Retinal pigment epithelial cell (primary cell): ENCODE results near the gene GPD1L.

Source experiments
- DNase-seq: peaks from one replicate; pipeline ENCODE4 v3.0.0-alpha.2; 2010; ENCODE audit warnings: low read depth
- H3K4me3 ChIP-seq: 2 replicates; pipeline ENCODE4 v1.5.1; 2011; ENCODE audit warnings: mild to moderate bottlenecking, low read length, control low read depth, moderate library complexity
- CTCF ChIP-seq: conservative IDR thresholded peaks from 2 replicates; pipeline ENCODE4 v1.5.1; 2011; ENCODE audit warnings: low read depth, low read length, control low read depth, inconsistent platforms

GPD1L gene

DNA sequence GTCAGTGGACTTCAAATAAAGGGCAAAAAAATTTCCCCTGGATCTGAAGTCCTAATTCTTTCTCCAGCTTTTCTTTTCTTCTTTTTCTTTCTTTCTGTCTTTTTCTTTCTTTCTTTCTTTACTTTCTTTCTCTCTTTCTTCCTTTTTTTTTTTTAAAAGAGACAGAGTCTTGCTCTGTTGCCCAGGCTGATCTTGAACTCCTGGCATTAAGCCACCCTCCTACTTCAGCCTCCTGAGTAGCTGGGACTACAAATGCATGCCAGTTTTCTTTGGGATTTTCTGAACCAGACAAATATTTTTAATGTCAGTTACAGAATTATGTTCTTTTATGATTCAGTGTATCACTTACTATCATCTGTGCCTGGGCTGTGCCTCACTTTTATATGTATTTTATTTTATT is 86.7 kb downstream of the GPD1L start:
- DNase-seq = no peak
- no peak overlapping the region for H3K4me3 ChIP-seq
- TF ChIP-seq CTCF = no peak

GRCh38 chr3:32194653-32195052 is 88.2 kb downstream of the GPD1L start:
- H3K4me3 ChIP-seq = no peak overlapping the region
- no peak for DNase-seq
- no peak for TF ChIP-seq CTCF

GRCh38 chr3:32195995-32196540 is 89.6 kb downstream of the GPD1L start:
- no peak for DNase-seq
- no peak for TF ChIP-seq CTCF
- H3K4me3 ChIP-seq = no peak overlapping the region

- no peak for TF ChIP-seq CTCF
- DNase-seq = no peak
- H3K4me3 ChIP-seq = no peak overlapping the region
These were observed 91.6 kb downstream of the GPD1L start for GRCh38 chr3:32197991-32198390.

DNA sequence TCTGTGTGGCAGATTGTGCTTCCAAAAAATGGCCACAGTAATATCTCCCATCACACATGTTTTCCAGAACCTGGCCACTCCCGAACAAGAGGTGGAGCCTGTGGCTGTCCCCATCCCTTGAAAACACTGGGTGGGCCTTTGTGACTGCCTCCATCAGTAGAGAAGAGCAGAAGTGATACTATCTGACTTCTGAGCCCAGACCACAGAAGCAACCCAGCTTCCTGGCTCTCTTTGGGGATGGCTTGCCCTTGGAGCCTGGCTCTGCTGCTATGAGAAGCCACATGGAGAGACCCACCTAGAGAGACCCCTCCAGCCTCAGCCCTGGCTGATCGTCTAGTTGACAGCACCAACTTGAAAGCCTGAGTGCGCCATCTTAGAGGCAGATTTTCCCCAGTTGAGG is 92.3 kb downstream of the GPD1L start:
- TF ChIP-seq CTCF = no peak
- no peak for DNase-seq
- no peak overlapping the region for H3K4me3 ChIP-seq

DNA sequence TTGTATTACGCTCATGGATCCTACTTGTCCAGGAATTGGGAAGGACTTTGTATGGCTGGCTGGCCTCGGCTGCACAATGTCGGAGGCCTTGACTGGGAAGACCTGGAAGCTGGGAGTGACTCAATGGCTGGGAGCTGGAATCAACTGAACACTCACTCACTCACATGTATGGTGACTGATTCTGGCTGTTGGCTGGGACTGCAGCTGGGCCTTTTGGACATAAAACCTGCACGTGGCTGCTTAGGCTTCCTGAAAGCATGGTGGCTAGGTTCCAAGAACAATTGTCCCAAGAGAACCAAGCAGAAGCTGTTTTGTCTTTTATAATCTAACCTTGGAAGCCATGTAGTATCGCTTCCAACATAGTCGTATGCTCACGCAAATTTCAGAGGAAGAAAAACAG is 94.1 kb downstream of the GPD1L start:
- H3K4me3 ChIP-seq = no peak overlapping the region
- TF ChIP-seq CTCF = no peak
- DNase-seq = no peak

- no peak for DNase-seq
- TF ChIP-seq CTCF = no peak
- no peak overlapping the region for H3K4me3 ChIP-seq
These were observed 94.8 kb downstream of the GPD1L start for GRCh38 chr3:32200992-32201758.
